NCI-H748 (cell line): Measurements from ENCODE around the gene SLC6A7.

Experiments used
- DNase-seq: peaks from one replicate; lab custom pipeline; 2025; ENCODE audit not compliant: unreplicated experiment; lab: John Stamatoyannopoulos, UW

The SLC6A7 gene

DNA sequence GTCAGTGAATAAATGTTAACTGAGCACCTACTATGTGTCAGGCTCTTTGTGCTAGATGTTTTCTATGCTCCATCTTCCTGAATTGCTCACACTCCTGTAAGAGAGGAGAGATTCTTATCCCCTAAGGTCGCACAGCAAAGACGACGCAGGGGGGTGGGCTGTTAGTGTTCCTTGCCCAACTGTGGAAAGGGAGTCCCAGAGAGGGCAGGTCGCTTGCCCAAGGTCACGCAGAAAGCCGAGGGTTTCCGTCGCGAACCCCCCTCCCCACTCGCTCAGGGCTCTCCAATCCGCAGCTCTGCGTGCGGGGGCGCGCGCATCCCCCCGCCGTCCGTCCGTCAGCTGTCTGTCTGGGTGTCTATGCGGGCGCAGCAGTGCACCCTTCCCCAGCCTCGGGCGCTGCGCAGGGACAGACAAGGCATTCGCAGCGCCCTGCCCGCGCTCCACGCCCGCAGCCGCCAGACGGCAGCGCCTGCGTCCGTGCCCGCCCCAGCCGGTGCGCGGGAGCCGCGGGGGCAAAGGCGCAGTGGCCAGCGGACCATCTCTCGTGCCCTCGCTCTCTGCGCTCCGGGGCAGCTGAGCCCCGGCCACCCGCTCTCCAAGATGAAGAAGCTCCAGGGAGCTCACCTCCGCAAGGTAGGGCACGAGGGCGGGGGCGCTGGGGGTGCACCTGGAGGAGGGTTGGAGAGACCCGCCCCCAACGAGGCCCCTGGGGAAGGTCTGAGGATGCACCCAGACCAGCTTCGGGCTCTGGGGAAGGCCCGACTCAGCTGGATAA, at the start of gene SLC6A7:
SLC6A7 (plus strand) TSS at position 335 of the 775 bp plus-strand sequence; CDS start at position 601, 266 bp downstream.
- DNase-seq, result peak; percentile 7

DNA sequence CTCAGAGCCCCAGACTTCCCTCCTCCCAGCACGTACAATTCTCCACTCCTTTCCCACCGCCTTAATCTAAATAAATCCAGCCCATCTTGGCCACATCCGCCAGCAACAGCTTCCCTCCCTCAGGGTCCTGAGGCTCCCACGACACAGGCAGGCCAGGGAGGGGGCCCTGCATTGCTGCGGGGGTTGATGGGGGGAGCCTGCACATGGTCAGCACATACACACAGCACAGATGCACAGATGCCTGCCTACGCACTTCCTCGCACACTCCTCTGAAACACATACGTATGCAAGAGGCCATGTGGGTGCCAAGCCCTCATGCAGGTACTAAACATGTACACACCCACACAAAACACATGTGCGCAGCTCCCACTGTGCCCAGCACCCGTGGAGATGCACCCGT, 49.0 kb upstream of the SLC6A7 start:
- DNase-seq, result no peak

DNA sequence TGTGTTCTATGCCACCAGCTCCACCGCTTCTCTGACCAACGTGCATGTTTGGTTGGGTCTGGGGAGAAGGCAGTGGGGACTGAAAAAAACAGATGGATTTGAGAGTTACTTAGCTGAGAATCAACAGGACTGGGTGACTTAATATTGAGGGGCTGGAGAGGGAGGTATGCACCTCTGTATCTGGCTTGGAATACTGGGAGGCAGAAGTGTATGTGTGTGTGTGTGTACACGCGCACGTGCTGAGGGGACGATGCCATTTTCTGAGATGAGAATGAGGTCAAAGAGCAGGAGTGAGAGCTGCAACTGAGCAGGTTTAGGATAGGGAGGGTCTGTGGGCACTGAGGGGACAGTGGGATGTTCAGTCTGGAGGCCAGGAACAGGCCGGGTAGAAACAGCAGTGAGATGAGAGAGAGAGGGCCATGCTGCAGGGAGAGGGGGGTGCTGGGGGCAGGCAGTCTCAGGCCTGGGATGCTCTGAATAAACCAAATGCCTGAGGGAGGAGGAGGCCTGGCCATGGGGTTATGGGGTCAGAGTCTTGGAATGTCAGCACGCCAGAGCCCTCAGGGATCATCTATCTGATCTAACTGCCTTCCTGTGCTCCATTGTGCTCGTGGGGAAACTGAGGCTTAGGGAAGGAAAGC, 48.2 kb upstream of the SLC6A7 start:
- no peak for DNase-seq

- no peak for DNase-seq
These were observed 47.5 kb upstream of the SLC6A7 start for GRCh38 chr5:150142185-150142958.

- no peak for DNase-seq
These were observed 46.9 kb upstream of the SLC6A7 start for GRCh38 chr5:150142959-150143349.

DNA sequence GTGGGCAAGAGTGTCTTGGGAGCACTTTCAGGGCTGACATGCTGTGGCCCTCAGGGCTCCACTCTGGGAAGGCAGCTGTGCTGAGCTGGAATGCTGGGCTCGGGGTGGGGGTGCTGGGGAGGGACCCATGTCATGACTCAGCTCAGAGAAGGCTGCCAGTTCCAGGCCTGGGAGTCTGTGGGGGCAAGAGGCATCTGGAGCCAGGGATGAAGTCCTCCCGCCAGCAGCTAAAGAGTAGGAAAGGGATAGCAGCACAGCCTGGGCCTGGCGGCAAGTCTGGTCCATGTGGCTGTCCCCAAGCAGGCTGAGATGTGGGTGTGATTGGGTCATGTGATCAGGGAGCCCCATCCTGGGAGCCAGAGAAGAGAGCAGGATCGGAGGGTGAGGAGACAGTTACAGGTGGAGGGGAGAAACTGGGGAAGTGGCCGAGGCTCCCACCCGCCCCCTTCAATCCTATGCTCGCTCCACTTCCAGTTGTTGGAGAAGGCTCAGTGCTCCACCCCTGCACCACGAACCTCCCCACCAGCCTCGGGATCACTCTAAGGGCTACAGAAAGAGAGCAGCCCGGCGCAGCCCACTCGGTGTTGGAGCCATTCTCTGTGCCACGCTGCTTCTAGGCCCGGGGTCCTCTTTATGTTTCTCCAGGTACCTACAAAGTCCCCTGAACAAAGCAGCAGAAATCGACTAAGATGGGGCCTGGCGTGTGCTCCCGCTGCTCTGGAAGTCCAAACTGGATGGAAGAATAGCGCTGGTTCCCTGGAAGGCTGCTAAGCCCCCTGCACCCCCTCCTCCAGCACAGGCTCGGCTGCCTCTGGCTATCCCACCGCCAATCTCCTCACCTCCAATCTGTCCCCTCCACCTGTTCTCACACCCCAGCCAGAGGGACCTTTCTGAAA, 46.3 kb upstream of the SLC6A7 start:
- DNase-seq, result no peak

DNA sequence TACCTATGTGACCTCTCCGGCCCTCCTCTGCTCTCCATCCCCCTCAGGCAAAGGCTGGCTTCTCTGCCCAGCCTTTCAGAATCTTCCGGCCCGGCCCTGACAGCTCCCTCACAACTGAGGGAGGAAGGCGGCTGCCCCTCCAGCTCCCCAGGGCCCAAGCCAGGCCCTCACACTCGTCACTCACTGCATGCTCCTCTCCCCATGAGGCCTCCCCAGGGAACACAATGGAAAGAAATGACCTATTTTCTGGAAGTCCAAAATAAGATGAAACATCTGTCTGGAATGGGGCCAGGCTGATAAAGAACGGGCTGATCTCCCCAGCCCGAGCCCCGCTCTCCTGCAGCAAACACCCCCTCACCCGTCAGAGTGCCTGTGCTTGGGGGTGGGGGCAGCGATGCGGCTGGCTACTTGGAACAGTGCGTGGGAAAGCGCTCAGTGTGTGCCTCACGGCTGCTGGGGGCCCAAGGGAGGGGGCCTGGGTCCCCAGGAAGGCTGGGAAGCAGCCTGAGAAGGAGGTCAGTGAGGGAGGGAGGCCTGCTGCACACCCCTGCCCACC, 45.5 kb upstream of the SLC6A7 start:
- no peak for DNase-seq

DNA sequence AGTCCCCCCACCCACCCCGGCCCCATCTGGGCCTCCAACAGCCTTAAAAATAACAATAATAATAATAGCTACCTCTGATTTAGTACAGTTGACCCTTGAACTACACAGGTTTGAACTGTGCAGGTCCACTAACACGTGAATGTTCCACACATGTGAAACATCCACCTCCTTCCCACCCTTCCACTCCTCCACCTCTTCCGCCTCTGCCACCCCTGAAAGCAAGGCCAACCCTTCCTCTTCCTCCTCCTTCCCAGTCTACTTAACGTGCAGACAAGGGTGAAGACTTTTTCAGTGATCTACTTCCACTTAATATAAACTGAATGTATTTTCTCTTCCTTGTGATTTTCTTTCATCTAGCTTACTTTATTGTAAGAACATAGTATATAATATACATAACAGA, 45.0 kb upstream of the SLC6A7 start:
- DNase-seq, result no peak

DNA sequence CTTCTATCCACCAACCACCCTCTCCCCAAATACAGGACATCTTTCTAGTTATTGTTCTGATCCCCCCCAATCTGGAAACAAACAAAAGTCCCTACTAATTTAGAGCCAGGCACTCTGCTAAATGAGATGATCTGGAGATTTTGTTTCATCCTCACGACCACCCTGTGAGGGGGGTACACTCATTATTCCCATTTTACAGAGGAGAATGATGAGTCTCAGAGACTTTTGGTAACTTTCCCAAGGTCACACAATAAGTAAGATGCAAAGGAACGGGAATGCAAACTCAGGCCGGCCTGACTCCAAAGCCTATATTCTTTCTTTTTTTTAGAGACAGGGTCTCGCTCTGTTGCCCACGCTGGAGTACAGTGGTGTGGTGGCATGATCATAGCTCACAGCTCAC, 43.6 kb upstream of the SLC6A7 start:
- no peak for DNase-seq

DNA sequence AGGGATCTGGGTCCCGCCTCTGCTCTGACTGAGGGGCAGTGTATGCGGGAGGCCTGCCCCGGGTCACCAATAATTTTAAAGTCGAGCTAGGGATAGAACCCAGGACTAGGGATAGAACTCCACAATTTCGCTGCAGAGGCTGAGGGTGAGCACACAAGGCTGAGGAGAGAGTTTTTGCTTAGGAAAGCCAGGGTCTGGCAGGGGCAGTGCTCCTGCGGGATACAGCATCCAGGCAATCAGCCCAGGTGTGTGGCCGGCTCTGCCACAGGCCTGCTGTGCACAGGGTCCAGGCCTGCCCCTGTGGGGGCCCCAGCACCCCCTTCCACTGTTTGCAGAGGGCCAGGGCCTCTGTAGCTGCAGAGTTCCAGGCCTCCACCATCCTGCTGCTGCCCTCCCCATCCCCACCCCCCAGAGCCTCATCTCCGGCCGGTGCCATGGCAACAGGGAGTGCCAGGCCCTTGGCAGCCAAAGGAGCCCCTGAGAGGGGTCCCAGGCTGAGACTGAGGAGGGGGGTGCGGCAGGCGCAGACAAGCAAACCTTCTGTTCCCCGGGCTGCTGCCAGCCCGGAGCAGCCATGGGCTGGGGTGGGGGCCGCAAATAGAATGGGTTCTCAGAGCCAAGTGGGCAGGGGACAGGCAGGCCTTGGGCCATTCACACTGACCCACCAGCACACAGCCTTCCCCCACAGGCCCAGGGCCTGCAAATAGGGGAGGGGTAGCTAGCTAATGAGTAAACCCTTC, 42.8 kb upstream of the SLC6A7 start:
- no peak for DNase-seq

- DNase-seq, result no peak
These were observed 42.2 kb upstream of the SLC6A7 start for GRCh38 chr5:150147670-150148069.

- no peak for DNase-seq
These were observed 41.5 kb upstream of the SLC6A7 start for GRCh38 chr5:150148117-150148927.

GRCh38 chr5:150149618-150150017, 40.2 kb upstream of the SLC6A7 start:
- DNase-seq, result no peak

GRCh38 chr5:150152636-150153462, 37.0 kb upstream of the SLC6A7 start:
- DNase-seq, result no peak

- DNase-seq, result no peak
These were observed 36.4 kb upstream of the SLC6A7 start for GRCh38 chr5:150153483-150153882.

DNA sequence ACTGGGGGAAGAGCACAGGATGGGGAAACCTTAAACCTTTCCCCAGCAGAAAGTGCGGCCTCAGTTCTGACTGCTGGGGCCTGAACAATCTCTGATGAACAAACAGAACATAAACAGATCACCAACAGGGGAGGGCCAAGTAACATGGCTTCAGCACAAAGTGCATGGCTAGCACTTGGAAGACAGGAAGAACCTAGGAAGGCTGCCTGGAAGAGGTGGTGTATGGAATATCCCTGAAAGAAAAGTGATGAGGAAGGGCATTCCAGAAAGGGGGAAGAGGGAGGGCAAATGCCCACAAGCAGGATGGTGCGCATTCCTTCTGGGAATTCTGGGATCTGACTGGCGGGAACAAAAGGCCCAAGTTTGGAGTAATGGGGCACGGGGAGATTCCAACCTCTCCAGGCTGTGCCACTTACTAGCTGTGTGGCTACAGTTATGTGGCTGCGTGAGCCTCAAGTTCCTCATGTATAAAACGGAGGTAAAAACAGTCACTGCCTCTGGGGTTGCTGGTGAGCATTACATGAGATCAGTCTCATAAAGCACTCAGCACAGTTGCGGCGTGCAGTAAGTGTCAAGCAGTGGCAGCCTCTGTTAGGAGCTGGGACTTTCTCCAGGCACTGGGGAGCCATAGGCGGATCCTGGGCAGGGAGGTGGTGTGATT, 35.8 kb upstream of the SLC6A7 start:
- no peak for DNase-seq

DNA sequence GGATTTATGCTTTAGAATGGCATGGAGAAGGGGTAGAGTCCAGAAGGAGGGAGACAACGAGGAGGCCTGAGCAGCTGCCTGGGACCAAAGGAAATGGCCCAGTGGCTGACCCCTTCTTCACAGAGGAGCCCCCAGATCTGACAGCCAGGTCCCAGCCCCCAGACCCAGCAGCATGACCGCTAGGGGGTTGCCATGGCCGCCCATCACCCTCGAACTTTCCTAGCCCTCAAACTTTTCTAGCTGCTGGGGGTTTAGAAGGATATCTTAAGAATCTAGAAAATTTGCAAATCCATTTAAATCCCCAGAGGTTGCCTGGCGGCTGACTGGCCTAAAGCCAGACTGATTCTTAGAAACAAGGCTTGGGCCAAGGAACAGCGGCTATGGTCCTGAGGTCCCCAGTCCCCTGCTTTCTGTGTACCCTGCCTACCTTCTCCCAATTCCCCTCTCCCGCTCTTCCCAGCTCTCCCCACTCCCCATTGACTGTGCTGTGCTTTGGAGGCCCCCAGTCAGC, 35.2 kb upstream of the SLC6A7 start:
- DNase-seq, result no peak
